ENCODE measurements around the gene ZNF600. TPM values are rescaled to one million over a fixed set of nuclear protein-coding genes. Genes with fewer than 3 reads are reported as not detected.
"Not testable (repeated sequence)": the region's sequence is repeated elsewhere in the genome, so short reads cannot be mapped to it uniquely, and the experiment has no call there.

The ZNF600 gene
- total RNA-seq, 1 experiment from 2014 or later, result 7.9 TPM

DNA sequence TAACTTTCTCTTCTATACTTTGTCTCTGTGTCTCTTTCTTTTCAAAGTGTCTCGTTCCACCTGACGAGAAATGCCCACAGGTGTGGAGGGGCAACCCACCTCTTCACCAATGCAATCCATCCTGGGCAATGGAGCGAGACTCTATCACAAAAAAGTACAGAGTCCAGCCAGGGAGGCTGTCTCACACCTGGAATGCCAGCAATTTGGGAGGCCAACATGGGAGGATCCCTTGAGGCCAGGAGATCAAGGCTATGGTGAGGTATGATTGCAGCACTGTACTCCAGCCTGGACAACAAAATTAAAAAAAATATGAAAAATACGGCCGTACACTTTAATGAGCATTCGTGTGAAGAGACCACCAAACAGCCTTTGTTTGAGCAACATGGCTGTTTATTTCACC is 2.8 kb upstream of the ZNF600 start:
- peaks cover 15% of the 10 kb centered on the region for H3K4me1 Mint-ChIP-seq (ENCODE audit: insufficient read depth, unreplicated experiment)
- peaks cover 24% of the 10 kb centered on the region for H3K9me3 Mint-ChIP-seq (ENCODE audit: unreplicated experiment)
- no TSS peak for BruUV-seq (replicated peaks)
- intact Hi-C loops (cut with micrococcal nuclease), result no loop called here
- no peak overlapping the region for H3K4me3 Mint-ChIP-seq (ENCODE audit: unreplicated experiment)
- no peaks in the 10 kb centered on the region for H3K27me3 Mint-ChIP-seq (ENCODE audit: insufficient read depth, unreplicated experiment)
- POLR2A ChIA-PET, result no interaction called here
- TF ChIP-seq, protein P1, sequence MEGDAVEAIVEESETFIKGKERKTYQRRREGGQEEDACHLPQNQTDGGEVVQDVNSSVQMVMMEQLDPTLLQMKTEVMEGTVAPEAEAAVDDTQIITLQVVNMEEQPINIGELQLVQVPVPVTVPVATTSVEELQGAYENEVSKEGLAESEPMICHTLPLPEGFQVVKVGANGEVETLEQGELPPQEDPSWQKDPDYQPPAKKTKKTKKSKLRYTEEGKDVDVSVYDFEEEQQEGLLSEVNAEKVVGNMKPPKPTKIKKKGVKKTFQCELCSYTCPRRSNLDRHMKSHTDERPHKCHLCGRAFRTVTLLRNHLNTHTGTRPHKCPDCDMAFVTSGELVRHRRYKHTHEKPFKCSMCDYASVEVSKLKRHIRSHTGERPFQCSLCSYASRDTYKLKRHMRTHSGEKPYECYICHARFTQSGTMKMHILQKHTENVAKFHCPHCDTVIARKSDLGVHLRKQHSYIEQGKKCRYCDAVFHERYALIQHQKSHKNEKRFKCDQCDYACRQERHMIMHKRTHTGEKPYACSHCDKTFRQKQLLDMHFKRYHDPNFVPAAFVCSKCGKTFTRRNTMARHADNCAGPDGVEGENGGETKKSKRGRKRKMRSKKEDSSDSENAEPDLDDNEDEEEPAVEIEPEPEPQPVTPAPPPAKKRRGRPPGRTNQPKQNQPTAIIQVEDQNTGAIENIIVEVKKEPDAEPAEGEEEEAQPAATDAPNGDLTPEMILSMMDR (IDR thresholded peaks at IDR 0.05; ENCODE audit: unreplicated experiment), result no peak
- DNase-seq (ENCODE audit: unreplicated experiment), result no peak
- no peak overlapping the region for H3K27ac Mint-ChIP-seq (ENCODE audit: low read depth, unreplicated experiment)
- CTCF ChIA-PET, result no interaction called here
- no peaks in the 10 kb centered on the region for H3K36me3 Mint-ChIP-seq (ENCODE audit: insufficient read depth, unreplicated experiment)

DNA sequence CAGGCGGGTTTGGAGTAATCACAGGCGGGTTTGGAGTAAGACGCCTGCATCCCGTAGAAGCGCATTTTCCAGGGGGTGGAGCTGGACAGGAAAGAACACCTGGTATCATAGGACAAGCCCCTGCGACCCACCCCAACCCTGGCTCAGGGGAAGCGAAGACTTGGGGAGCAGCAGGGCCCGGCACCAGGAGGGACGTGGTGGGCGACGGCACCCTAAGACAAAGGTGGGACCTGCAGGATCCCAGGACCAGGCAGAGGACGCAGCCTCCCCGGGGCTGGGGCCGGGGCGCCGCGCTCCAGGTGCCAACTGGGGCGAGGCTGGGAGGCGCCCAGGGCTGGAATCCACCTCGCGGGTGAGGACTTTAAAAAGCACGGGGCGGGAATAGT is 520 bp downstream of the ZNF600 start:
- Mint-ChIP-seq H3K9me3 (ENCODE audit: unreplicated experiment) (peaks cover 19% of the 10 kb centered on the region), H3K27me3 (ENCODE audit: insufficient read depth, unreplicated experiment) (no peaks in the 10 kb centered on the region), H3K36me3 (ENCODE audit: insufficient read depth, unreplicated experiment) (peaks cover 16% of the 10 kb centered on the region), H3K4me3 (ENCODE audit: unreplicated experiment) (peak overlapping the region; percentile 75), H3K4me1 (ENCODE audit: insufficient read depth, unreplicated experiment) (peaks cover 17% of the 10 kb centered on the region), H3K27ac (ENCODE audit: low read depth, unreplicated experiment) (peak overlapping the region; percentile 10)
- BruUV-seq (replicated peaks), result no TSS peak
- no peak for DNase-seq (ENCODE audit: unreplicated experiment)
- ChIA-PET POLR2A (interaction anchor here (0.6 to 1.0 kb wide), 3 partner anchors 51 to 580 kb away, joined by 3 to 4 read pairs (median 3); no protein-coding TSS in a partner anchor), CTCF (no interaction called here)
- TF ChIP-seq, protein P1 (IDR thresholded peaks at IDR 0.05; ENCODE audit: unreplicated experiment), result no peak
- intact Hi-C loops (cut with micrococcal nuclease), result no loop called here

- ChIA-PET CTCF (no interaction called here), POLR2A (interaction anchor here (0.6 to 1.0 kb wide), 3 partner anchors 50 to 581 kb away, joined by 3 to 4 read pairs (median 3); no protein-coding TSS in a partner anchor)
- peak overlapping the region; percentile 75 for H3K4me3 Mint-ChIP-seq (ENCODE audit: unreplicated experiment)
- TF ChIP-seq, protein P1 (IDR thresholded peaks at IDR 0.05; ENCODE audit: unreplicated experiment), result no peak
- DNase-seq (ENCODE audit: unreplicated experiment), result no peak
- no peaks in the 10 kb centered on the region for H3K27me3 Mint-ChIP-seq (ENCODE audit: insufficient read depth, unreplicated experiment)
- H3K36me3 Mint-ChIP-seq (ENCODE audit: insufficient read depth, unreplicated experiment), result peaks cover 21% of the 10 kb centered on the region
- BruUV-seq (replicated peaks), result no TSS peak
- H3K4me1 Mint-ChIP-seq (ENCODE audit: insufficient read depth, unreplicated experiment), result peaks cover 17% of the 10 kb centered on the region
- intact Hi-C loops (cut with micrococcal nuclease), result no loop called here
- H3K9me3 Mint-ChIP-seq (ENCODE audit: unreplicated experiment), result peaks cover 20% of the 10 kb centered on the region
- peak overlapping the region; percentile 10 for H3K27ac Mint-ChIP-seq (ENCODE audit: low read depth, unreplicated experiment)
Measured at GRCh38 chr19:52785506-52785905, 1.1 kb downstream of the ZNF600 start.

DNA sequence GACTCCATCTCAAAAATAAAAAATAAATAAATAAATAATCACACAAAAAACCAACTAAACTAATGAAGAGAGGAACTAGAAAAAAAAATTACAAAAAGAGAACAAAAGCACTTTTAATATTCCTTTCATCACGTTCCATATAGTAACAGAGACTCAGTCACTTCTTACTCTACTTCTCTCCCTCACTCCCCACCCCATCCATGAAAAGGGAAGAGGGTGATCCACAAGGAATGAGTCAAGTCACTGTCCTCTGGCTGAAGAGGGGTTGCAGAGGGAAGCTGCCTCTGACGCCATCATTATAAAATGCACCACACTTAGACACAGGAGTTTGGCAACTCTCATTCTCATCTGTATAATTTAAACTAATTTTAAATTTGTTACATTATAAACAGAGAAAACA is 3.7 kb downstream of the ZNF600 start:
- Mint-ChIP-seq H3K4me1 (ENCODE audit: insufficient read depth, unreplicated experiment) (peaks cover 17% of the 10 kb centered on the region), H3K36me3 (ENCODE audit: insufficient read depth, unreplicated experiment) (peaks cover 38% of the 10 kb centered on the region), H3K9me3 (ENCODE audit: unreplicated experiment) (peaks cover 26% of the 10 kb centered on the region)
- POLR2A ChIA-PET; H3K27me3 Mint-ChIP-seq (ENCODE audit: insufficient read depth, unreplicated experiment); intact Hi-C loops (cut with micrococcal nuclease); H3K4me3 Mint-ChIP-seq (ENCODE audit: unreplicated experiment); BruUV-seq (replicated peaks); H3K27ac Mint-ChIP-seq (ENCODE audit: low read depth, unreplicated experiment); DNase-seq (ENCODE audit: unreplicated experiment); CTCF ChIA-PET: not testable (repeated sequence)

- no peak for DNase-seq (ENCODE audit: unreplicated experiment)
- intact Hi-C loops (cut with micrococcal nuclease), result no loop called here
- no TSS peak for BruUV-seq (replicated peaks)
- peaks cover 24% of the 10 kb centered on the region for H3K9me3 Mint-ChIP-seq (ENCODE audit: unreplicated experiment)
- no peaks in the 10 kb centered on the region for H3K4me1 Mint-ChIP-seq (ENCODE audit: insufficient read depth, unreplicated experiment)
- TF ChIP-seq, protein P1 (IDR thresholded peaks at IDR 0.05; ENCODE audit: unreplicated experiment), result no peak
- H3K27me3 Mint-ChIP-seq (ENCODE audit: insufficient read depth, unreplicated experiment), result no peaks in the 10 kb centered on the region
- ChIA-PET POLR2A (no interaction called here), CTCF (no interaction called here)
- peaks cover 64% of the 10 kb centered on the region for H3K36me3 Mint-ChIP-seq (ENCODE audit: insufficient read depth, unreplicated experiment)
- H3K4me3 Mint-ChIP-seq (ENCODE audit: unreplicated experiment), result no peak overlapping the region
- no peak overlapping the region for H3K27ac Mint-ChIP-seq (ENCODE audit: low read depth, unreplicated experiment)
Measured at GRCh38 chr19:52778811-52779210, 7.8 kb downstream of the ZNF600 start.

- H3K4me1 Mint-ChIP-seq (ENCODE audit: insufficient read depth, unreplicated experiment); H3K36me3 Mint-ChIP-seq (ENCODE audit: insufficient read depth, unreplicated experiment); DNase-seq (ENCODE audit: unreplicated experiment); BruUV-seq (replicated peaks); CTCF ChIA-PET; H3K27ac Mint-ChIP-seq (ENCODE audit: low read depth, unreplicated experiment); H3K27me3 Mint-ChIP-seq (ENCODE audit: insufficient read depth, unreplicated experiment); H3K4me3 Mint-ChIP-seq (ENCODE audit: unreplicated experiment); intact Hi-C loops (cut with micrococcal nuclease); POLR2A ChIA-PET: not testable (repeated sequence)
- peaks cover 16% of the 10 kb centered on the region for H3K9me3 Mint-ChIP-seq (ENCODE audit: unreplicated experiment)
Measured at GRCh38 chr19:52756447-52756846, 30.1 kb downstream of the ZNF600 start.

All from MCF 10A (cell line).